Bronchial epithelial cell (primary cell): Measurements from ENCODE around the gene UBL4A. TPM values are rescaled to one million over a fixed set of nuclear protein-coding genes. Genes with fewer than 3 reads are reported as not detected.

Source experiments
- DNase-seq: peaks from one replicate; pipeline ENCODE4 v3.0.0-alpha.2; 2010; ENCODE audit warnings: low read depth
- FAIRE-seq: peaks from 2 replicates; lab custom pipeline; 2011; peaks lifted over from hg19 to GRCh38; lab: Jason Lieb, UNC
- H3K27me3 ChIP-seq: 2 replicates; pipeline ENCODE4 v1.5.1; 2011; ENCODE audit warnings: low read length; ENCODE audit not compliant: control insufficient read depth, insufficient read depth
- H3K36me3 ChIP-seq: 2 replicates; pipeline ENCODE4 v1.5.1; 2011; ENCODE audit warnings: low read length; ENCODE audit not compliant: control insufficient read depth, insufficient read depth
- H3K4me3 ChIP-seq: 2 replicates; pipeline ENCODE4 v1.5.1; 2011; ENCODE audit warnings: mild to moderate bottlenecking, low read depth, low read length, control low read depth
- CTCF ChIP-seq: IDR thresholded peaks from 2 replicates; pipeline ENCODE4 v1.5.1; 2011; ENCODE audit warnings: mild to moderate bottlenecking, moderate library complexity, low read length, control low read depth, inconsistent platforms; ENCODE audit not compliant: insufficient read depth, severe bottlenecking
- total RNA-seq: library from RNA; depleted of rRNA; stranded (reverse); fragments of >200 nt; gene quantifications from 2 replicates; pipeline ENCODE4 v1.2.1, GENCODE V29; 2014

Gene UBL4A
- 36.6 and 59.2 TPM in 2 replicates for total RNA-seq

- H3K27me3 ChIP-seq = no peaks in the 10 kb centered on the region
- DNase-seq (peak; percentile 51), FAIRE-seq (no peak)
- no peak for TF ChIP-seq CTCF
- H3K36me3 ChIP-seq = peaks cover 8% of the 10 kb centered on the region
- H3K4me3 ChIP-seq = peak within 1 kb of the TSS; percentile 54
Observed at GRCh38 chrX:154486396-154487207, at the start of gene UBL4A. TSS of gene UBL4A (minus strand) at chrX:154486615. CDS start at chrX:154486584, 31 bp downstream.

- no peak overlapping the region for H3K4me3 ChIP-seq
- FAIRE-seq (no peak), DNase-seq (no peak)
- H3K27me3 ChIP-seq = no peaks in the 10 kb centered on the region
- H3K36me3 ChIP-seq = peaks cover 16% of the 10 kb centered on the region
- TF ChIP-seq CTCF = no peak
Observed at GRCh38 chrX:154535892-154536291, 49.5 kb upstream of the UBL4A start.

- peak; percentile 93 for TF ChIP-seq CTCF
- Histone ChIP-seq H3K36me3 (peaks cover 16% of the 10 kb centered on the region), H3K4me3 (no peak overlapping the region), H3K27me3 (no peaks in the 10 kb centered on the region)
- peak; percentile 39 for DNase-seq
- no peak for FAIRE-seq
Observed at GRCh38 chrX:154534526-154535322, 48.3 kb upstream of the UBL4A start.

- DNase-seq (no peak), FAIRE-seq (no peak)
- no peak for TF ChIP-seq CTCF
- peaks cover 16% of the 10 kb centered on the region for H3K36me3 ChIP-seq
- H3K27me3 ChIP-seq = no peaks in the 10 kb centered on the region
- no peak overlapping the region for H3K4me3 ChIP-seq
Observed at GRCh38 chrX:154532690-154533089, 46.3 kb upstream of the UBL4A start.

- Histone ChIP-seq H3K27me3 (no peaks in the 10 kb centered on the region), H3K36me3 (peaks cover 16% of the 10 kb centered on the region), H3K4me3 (no peak overlapping the region)
- no peak for TF ChIP-seq CTCF
- DNase-seq (no peak), FAIRE-seq (no peak)
Observed at GRCh38 chrX:154531626-154532025, 45.2 kb upstream of the UBL4A start.
